Activated CD4-positive, alpha-beta T cell treated with anti-CD3 and anti-CD28 coated beads for 48 hours (primary cell): ENCODE results near the gene HLA-DMB.

Source experiments
- DNase-seq: peaks from one replicate; pipeline ENCODE4 v3.0.0-alpha.2; 2020

The HLA-DMB gene

DNA sequence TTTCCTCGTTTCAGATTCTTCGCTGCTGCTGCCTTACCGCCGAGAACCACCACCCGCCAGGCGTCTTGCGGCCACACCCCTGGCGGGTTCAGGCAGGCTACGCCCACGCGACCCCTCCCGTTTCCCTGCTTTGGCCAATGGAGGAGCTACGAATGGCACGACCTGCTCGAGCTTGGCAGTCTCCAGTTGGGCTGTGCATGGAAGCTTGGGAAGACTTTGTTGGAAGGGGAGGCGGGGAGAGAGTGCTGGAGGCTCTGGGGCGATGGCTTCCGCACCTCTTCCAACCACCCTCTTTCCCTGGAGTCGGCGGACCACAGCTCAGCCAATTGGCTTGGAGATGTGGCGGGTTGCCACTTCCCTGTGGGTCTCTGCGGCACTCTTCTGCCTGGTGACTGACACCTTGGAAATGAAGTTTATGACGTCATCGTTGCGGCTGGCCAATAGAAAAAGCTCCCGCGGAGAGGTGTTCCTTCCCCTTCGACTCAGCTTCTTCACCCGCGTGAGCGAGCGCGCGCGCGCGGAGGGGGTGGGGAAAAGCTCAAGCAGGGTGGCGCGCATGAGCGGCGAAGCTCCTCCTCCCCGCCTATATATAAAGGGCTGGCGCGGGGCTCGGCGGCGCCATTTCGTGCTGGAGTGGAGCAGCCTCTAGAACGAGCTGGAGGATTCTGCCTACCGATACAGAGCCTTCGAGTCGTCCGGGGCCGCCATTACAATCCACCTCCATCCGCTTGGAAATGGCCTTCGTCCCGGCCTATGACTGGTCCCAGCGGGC is 30.9 kb upstream of the HLA-DMB start:
- DNase-seq, result peak; percentile 100

DNA sequence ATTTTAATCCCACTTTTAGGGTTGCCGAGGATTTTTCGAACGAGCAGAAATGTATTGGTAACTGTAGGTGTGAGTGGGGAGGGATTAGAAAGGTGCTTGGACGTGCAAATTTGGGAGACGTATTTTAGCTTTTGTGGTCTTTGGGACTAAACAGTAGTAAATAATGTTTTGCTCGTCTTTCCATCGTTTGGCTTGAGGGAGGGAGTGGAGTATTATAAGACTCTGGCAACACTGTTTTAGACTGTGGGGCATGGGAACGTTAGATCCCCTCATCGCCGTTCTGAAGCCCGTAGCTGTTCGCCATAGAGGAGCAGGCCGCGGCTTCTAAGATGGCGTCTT is 30.4 kb upstream of the HLA-DMB start:
- no peak for DNase-seq

- DNase-seq, result peak; percentile 91
These were observed 29.8 kb upstream of the HLA-DMB start for GRCh38 chr6:32970413-32971241.

GRCh38 chr6:32969685-32970412 is 29.0 kb upstream of the HLA-DMB start:
- peak; percentile 88 for DNase-seq

DNA sequence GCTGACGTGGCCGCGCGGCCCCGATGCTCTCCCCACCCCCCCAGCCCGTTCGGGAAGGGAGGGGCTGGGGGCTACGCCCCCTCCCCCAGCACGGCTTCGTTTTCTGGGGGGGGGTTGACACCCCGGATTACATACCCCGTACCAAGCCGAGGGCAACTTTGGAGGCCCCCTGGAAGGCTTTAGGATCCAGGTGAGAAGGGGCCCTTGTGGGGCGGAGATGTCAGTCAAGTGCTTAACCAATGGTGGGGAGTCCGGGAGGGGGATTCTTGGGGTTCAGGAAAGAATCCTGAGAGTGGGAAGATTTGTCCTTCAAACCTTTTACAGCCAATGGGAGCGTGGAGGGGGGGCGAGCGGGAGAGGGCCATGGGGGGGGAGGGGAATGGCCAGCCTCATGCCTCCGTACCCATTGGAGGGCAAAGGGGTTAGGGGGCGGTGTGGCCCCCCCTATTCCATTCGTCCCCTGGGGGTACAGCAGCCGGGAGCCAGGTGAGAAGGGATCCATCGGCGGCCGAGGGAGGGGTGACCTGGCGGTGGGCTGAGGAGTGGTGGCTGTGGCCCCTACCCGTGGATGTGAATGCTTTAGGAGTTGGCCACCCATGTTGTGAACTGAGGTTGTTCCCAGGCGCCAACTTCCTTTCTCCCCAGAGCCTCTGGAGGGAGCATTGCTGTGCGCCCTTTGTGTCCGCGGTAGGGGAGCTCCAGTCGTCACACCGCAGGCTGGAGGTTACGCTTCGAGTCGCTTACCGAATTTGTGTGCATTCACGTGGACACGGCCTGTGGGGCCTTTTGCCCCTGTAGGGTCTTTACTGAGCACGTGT is 28.2 kb upstream of the HLA-DMB start:
- DNase-seq, result peak; percentile 82

DNA sequence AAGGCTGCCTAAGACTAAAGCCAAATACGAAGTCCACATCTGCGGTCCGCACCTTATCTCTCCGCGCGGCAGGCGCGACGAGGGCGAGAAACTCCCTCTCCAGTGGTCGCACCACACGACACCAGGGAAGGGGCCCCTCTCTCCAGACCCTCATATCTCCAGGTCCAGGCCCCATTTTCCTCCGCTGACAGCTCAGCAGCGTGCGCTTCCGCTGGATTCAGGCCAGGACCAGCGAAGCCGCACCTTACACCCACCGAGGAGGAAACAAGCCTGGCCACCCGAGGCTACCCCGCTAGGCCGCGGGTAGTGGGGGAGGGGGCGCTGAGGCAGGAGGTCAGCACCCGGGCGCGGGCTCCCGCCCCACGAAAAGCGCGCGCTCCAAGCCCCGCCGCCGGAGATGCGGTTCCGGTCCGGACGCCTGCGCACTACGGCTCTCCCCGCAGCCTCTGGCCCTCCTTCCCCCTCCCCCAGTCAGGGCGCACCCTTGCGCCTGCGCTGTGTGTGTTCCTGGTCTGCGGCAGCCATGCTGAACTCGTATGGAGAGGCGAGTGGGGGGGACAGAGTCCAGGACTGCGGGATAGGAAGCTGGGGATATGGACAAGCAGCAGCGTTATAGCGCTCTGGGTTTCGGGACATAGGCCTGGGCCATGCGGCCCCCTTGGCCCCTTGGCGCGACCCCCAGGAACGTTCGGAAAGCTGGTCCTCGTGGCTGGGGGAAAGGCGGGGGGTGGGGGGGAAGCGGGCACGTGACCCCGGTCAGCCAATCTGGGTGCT is 27.5 kb upstream of the HLA-DMB start, which contains the start of gene BRD2:
Gene BRD2, plus strand, starts transcription at position 502 of the 774 bp plus-strand sequence. CDS start 4,305 bp downstream, outside the sequence.
- peak; percentile 97 for DNase-seq

- no peak for DNase-seq
These were observed 26.6 kb upstream of the HLA-DMB start for GRCh38 chr6:32967151-32968091.

DNA sequence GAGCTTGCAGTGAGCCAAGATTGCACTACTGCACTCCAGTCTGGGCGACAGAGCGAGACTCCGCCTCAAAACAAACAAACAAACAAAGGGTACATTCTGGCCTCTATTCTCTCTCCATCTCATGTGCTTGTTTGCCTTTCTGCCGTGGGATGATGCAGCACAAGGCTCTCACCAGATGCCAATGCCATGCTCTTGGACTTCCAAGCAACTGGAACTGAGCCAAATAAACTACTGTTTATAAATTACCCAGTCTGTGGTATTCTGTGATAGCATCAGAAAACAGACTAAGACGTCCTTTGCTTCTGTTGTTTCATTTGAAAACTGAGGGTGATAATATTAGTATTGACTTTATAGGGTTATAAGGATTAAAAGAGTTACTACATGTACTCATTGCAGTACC is 23.9 kb upstream of the HLA-DMB start:
- DNase-seq, result no peak

DNA sequence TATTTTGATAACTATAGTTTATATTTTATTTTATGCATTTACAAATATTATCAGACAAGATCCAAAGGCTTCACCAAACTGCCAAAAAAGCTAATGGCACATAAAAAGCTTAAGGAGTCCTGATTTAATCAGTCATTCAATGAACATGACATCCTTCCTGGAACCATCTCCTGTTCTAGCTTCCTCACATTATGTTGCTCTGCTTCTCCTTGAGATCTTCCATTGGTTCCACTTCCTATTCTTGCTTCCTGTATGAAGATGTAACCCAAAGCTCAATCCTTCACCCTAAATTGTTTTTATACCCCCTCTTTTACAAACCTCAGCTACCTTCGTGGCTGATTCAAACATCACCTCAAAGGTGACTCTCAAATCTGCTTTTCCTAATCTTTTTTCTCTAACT is 23.0 kb upstream of the HLA-DMB start:
- no peak for DNase-seq

DNA sequence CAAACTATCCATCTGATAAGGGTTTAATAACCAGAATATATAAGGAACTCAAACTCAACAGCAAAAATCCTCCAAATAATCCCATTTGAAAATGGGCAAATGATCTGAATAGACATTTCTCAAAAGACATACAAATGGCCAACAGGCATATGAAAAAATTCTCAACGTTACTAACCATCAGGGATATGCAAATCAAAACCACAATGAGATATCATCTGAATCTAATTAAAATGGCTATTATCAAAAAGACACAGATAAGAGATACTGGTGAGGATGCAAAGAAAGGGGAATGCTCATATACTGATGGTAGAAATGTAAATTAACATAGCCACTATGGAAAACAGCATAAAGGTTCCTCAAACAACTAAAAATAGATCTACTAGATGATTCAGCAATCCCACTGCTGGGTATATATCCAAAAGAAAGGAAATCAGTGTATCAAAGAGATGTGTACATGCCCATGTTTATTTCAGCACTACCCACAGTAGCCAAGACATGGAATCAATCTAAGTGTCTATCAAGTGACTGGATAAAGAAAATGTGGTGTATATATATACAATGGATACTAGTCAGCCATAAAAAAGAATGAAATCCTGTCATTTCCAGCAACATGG is 21.5 kb upstream of the HLA-DMB start:
- no peak for DNase-seq

GRCh38 chr6:32960563-32960962 is 19.7 kb upstream of the HLA-DMB start:
- DNase-seq, result no peak

- DNase-seq, result no peak
These were observed 15.3 kb upstream of the HLA-DMB start for GRCh38 chr6:32956176-32956575.

- DNase-seq, result peak; percentile 48
These were observed 14.4 kb upstream of the HLA-DMB start for GRCh38 chr6:32954986-32955802.

DNA sequence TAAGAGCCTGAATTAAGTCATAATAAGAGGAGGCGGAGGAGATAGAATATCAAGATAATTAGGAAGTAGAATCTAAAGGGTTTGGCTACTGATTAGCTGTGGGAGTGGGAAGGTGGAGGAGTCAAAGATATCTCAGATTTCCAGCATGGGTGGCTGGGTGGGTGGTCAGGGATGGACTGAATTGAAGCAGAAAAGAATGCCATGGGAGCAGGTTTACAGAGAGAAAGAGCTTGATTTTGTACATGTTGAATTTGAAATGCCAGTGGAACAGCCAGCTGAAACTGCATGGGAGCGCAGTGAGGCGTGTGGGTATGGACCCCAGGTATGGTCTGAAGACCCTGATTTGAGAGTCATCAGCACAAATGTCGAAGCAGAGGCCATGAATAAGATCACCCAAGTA is 13.4 kb upstream of the HLA-DMB start:
- DNase-seq, result no peak

DNA sequence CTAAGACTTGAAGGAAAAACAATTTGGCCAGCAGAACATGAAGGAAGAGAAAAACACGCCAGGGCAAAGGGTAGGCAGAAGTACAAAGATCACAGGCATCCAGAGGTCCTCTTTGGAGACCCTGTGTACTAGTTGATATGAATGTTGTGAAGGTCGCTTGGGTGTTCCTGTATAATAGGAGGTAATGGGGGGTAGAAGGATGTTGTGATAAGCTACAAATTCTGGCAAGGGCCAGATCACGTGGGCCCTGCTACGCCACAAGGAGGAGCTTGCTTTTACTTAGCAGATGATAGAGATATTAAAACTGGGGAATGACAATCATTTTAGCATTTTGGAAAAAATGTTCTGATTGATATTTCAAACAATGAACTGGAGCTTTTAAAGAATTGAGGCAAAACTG is 12.9 kb upstream of the HLA-DMB start:
- no peak for DNase-seq

- peak; percentile 76 for DNase-seq
These were observed 12.2 kb upstream of the HLA-DMB start, which contains the start of gene HLA-DMA for GRCh38 chr6:32952817-32953739. TSS of gene HLA-DMA (minus strand) at chr6:32953097. CDS start at chr6:32953036, 61 bp downstream.

DNA sequence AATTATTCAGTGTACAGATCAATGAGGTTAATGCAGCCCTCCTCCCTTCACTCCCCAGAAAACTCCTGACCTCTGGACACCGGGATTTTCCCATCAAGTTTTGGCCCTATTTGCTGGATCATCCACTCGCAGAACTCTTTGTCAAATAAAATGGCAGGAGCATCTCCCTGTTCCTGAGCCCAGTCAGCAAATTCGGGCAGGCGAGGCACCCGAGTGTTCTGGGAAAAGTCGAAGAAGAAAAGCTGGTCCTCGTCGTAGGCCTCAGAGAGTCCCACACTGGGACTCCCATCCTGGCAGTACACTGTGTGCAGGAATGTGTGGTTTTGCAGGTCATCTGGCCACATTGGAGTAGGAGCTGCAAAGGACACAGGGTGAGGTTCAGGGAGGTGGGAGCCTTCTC is 9.6 kb upstream of the HLA-DMB start:
- no peak for DNase-seq

- DNase-seq, result no peak
These were observed 9.2 kb upstream of the HLA-DMB start for GRCh38 chr6:32950010-32950409.
